Measurements from ENCODE around the gene WNT6. TPM values are rescaled to one million over a fixed set of nuclear protein-coding genes. Genes with fewer than 3 reads are reported as not detected.

Gene WNT6
- total RNA-seq, 4 donors from 2014 or later: 0.73 to 0.76 TPM; not detected in 2

- Histone ChIP-seq H3K36me3 (no peaks in the 10 kb centered on the region), H3K4me1 (peaks cover 24 to 56% (median 32%) of the 10 kb centered on the region in 3 donors), H3K27ac (peak overlapping the region in 2 of 4 donors; percentile 7 to 83), H3K4me3 (peak overlapping the region in 1 of 4 donors; percentile 50), H3K27me3 (peaks cover 0 to 98% (median 7%) of the 10 kb centered on the region in 4 donors), H3K9me3 (no peaks in the 10 kb centered on the region)
- no peak for DNase-seq
- no peak for TF ChIP-seq POLR2A (IDR thresholded peaks at IDR 0.05)
- TF ChIP-seq, protein P1, sequence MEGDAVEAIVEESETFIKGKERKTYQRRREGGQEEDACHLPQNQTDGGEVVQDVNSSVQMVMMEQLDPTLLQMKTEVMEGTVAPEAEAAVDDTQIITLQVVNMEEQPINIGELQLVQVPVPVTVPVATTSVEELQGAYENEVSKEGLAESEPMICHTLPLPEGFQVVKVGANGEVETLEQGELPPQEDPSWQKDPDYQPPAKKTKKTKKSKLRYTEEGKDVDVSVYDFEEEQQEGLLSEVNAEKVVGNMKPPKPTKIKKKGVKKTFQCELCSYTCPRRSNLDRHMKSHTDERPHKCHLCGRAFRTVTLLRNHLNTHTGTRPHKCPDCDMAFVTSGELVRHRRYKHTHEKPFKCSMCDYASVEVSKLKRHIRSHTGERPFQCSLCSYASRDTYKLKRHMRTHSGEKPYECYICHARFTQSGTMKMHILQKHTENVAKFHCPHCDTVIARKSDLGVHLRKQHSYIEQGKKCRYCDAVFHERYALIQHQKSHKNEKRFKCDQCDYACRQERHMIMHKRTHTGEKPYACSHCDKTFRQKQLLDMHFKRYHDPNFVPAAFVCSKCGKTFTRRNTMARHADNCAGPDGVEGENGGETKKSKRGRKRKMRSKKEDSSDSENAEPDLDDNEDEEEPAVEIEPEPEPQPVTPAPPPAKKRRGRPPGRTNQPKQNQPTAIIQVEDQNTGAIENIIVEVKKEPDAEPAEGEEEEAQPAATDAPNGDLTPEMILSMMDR (IDR thresholded peaks at IDR 0.05): no peak
- intact Hi-C loops (cut with DNase I): no loop called here
- WGBS, 2 donors: 43 to 50% methylated on average over 5 to 9 of the region's 16 CpGs
These were observed 19.5 kb downstream of the WNT6 start for GRCh38 chr2:218878926-218879761.

DNA sequence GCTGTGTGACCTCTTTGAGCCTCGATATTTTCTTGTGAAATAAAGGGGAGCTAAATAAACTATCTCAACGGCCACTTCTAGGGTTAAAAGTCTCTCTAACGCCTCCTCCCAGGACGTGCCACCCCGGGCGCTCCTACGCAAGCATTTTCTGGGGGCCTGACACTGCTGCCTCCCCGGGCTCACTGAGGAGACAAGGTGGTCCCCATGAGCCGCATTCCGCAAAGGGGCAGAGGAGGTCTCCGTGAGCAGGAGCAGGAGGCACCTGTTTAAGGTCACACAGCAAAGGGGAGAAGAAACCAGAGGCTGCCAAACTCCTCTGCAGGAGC, 20.1 kb downstream of the WNT6 start:
- H3K27ac ChIP-seq: peak overlapping the region; percentile 68 to 83 (median 78)

GRCh38 chr2:218880102-218880858, 20.7 kb downstream of the WNT6 start, which contains the start of gene WNT10A:
Gene WNT10A, plus strand, starts transcription at chr2:218880852. Its CDS starts 144 bp downstream, at chr2:218880996.
- peak within 1 kb of the TSS; percentile 34 to 68 (median 43) for H3K4me3 ChIP-seq
- 0% methylated on average over 5 of the region's 58 CpGs; no CpG with 5 or more reads in 1 of the 2 donors for WGBS, 2 donors
- intact Hi-C loops (cut with DNase I): no loop called here
- H3K36me3 ChIP-seq: no peaks in the 10 kb centered on the region
- no peak for DNase-seq
- TF ChIP-seq POLR2A (IDR thresholded peaks at IDR 0.05): peak in 1 of 4 donors; percentile 68
- TF ChIP-seq, protein P1 (IDR thresholded peaks at IDR 0.05): no peak
- no peaks in the 10 kb centered on the region for H3K9me3 ChIP-seq
- H3K27me3 ChIP-seq: peaks cover 0 to 100% (median 7%) of the 10 kb centered on the region in 4 donors
- peak within 1 kb of the TSS; percentile 68 to 83 (median 78) for H3K27ac ChIP-seq
- peaks cover 24 to 68% (median 32%) of the 10 kb centered on the region in 3 donors for H3K4me1 ChIP-seq

More for the DNA sequence above, 20.1 kb downstream of the WNT6 start:
- Histone ChIP-seq H3K9me3 (no peaks in the 10 kb centered on the region), H3K27me3 (peaks cover 0 to 98% (median 7%) of the 10 kb centered on the region in 4 donors), H3K36me3 (no peaks in the 10 kb centered on the region), H3K4me1 (peaks cover 24 to 62% (median 32%) of the 10 kb centered on the region in 3 donors), H3K4me3 (peak overlapping the region in 3 of 4 donors; percentile 36 to 68 (median 50))
- WGBS, 2 donors: 0 to 8% methylated on average over 2 to 10 of the region's 11 CpGs
- DNase-seq: no peak
- intact Hi-C loops (cut with DNase I): no loop called here
- TF ChIP-seq POLR2A (IDR thresholded peaks at IDR 0.05): no peak
- TF ChIP-seq, protein P1 (IDR thresholded peaks at IDR 0.05): no peak

- Histone ChIP-seq H3K4me1 (peaks cover 24 to 75% (median 32%) of the 10 kb centered on the region in 3 donors), H3K9me3 (no peaks in the 10 kb centered on the region), H3K4me3 (peak overlapping the region; percentile 34 to 68 (median 43)), H3K36me3 (no peaks in the 10 kb centered on the region), H3K27me3 (peaks cover 0 to 99% (median 7%) of the 10 kb centered on the region in 4 donors), H3K27ac (peak overlapping the region; percentile 68 to 83 (median 78))
- TF ChIP-seq, protein P1 (IDR thresholded peaks at IDR 0.05): no peak
- no peak for TF ChIP-seq POLR2A (IDR thresholded peaks at IDR 0.05)
- 0 to 23% methylated on average over 1 of the region's 24 CpGs for WGBS, 2 donors
- intact Hi-C loops (cut with DNase I): no loop called here
- DNase-seq: no peak
These were observed 21.4 kb downstream of the WNT6 start for GRCh38 chr2:218880859-218881594.

All from esophagus squamous epithelium (tissue), 5 donors.